Measurements from ENCODE around the gene FNDC3B.

The FNDC3B gene

GRCh38 chr3:172204716-172205115, 165.3 kb downstream of the FNDC3B start:
- Mint-ChIP-seq H3K9me3 (peaks cover 32% of the 10 kb centered on the region), H3K27me3 (no peaks in the 10 kb centered on the region), H3K4me3 (no peak overlapping the region), H3K4me1 (no peaks in the 10 kb centered on the region), H3K27ac (no peak overlapping the region), H3K36me3 (ENCODE audit: low read depth) (peaks cover 28% of the 10 kb centered on the region)
- no peak for ATAC-seq
- no peak for DNase-seq

GRCh38 chr3:172208586-172209332, 169.4 kb downstream of the FNDC3B start:
- Mint-ChIP-seq H3K4me1 (peaks cover 17% of the 10 kb centered on the region), H3K4me3 (no peak overlapping the region), H3K36me3 (ENCODE audit: low read depth) (peaks cover 23% of the 10 kb centered on the region), H3K9me3 (peaks cover 19% of the 10 kb centered on the region), H3K27ac (no peak overlapping the region), H3K27me3 (no peaks in the 10 kb centered on the region)
- ATAC-seq (no peak), DNase-seq (no peak)

- no peaks in the 10 kb centered on the region for H3K27me3 Mint-ChIP-seq
- H3K27ac Mint-ChIP-seq, result no peak overlapping the region
- peaks cover 26% of the 10 kb centered on the region for H3K4me1 Mint-ChIP-seq
- no peak overlapping the region for H3K4me3 Mint-ChIP-seq
- DNase-seq (no peak), ATAC-seq (no peak)
- peaks cover 16% of the 10 kb centered on the region for H3K36me3 Mint-ChIP-seq (ENCODE audit: low read depth)
- peaks cover 11% of the 10 kb centered on the region for H3K9me3 Mint-ChIP-seq
Measured at GRCh38 chr3:172209333-172210321, 170.2 kb downstream of the FNDC3B start.

GRCh38 chr3:172210355-172210754, 171.0 kb downstream of the FNDC3B start:
- Mint-ChIP-seq H3K36me3 (ENCODE audit: low read depth) (peaks cover 15% of the 10 kb centered on the region), H3K9me3 (peaks cover 4% of the 10 kb centered on the region), H3K4me1 (peaks cover 29% of the 10 kb centered on the region), H3K4me3 (no peak overlapping the region), H3K27me3 (no peaks in the 10 kb centered on the region), H3K27ac (no peak overlapping the region)
- DNase-seq (no peak), ATAC-seq (no peak)

GRCh38 chr3:172211123-172211522, 171.7 kb downstream of the FNDC3B start:
- no peak overlapping the region for H3K4me3 Mint-ChIP-seq
- DNase-seq, result no peak
- ATAC-seq, result no peak
- no peaks in the 10 kb centered on the region for H3K27me3 Mint-ChIP-seq
- peaks cover 9% of the 10 kb centered on the region for H3K36me3 Mint-ChIP-seq (ENCODE audit: low read depth)
- H3K4me1 Mint-ChIP-seq, result peaks cover 29% of the 10 kb centered on the region
- H3K27ac Mint-ChIP-seq, result no peak overlapping the region
- no peaks in the 10 kb centered on the region for H3K9me3 Mint-ChIP-seq

GRCh38 chr3:172213200-172213599, 173.8 kb downstream of the FNDC3B start:
- Mint-ChIP-seq H3K27me3 (no peaks in the 10 kb centered on the region), H3K27ac (peak overlapping the region; percentile 79), H3K9me3 (no peaks in the 10 kb centered on the region), H3K36me3 (ENCODE audit: low read depth) (peaks cover 8% of the 10 kb centered on the region), H3K4me3 (no peak overlapping the region), H3K4me1 (peaks cover 32% of the 10 kb centered on the region)
- DNase-seq (peak; percentile 6), ATAC-seq (peak; percentile 95)

- Mint-ChIP-seq H3K9me3 (no peaks in the 10 kb centered on the region), H3K27me3 (no peaks in the 10 kb centered on the region), H3K4me1 (peaks cover 38% of the 10 kb centered on the region), H3K27ac (no peak overlapping the region), H3K36me3 (ENCODE audit: low read depth) (peaks cover 8% of the 10 kb centered on the region), H3K4me3 (no peak overlapping the region)
- ATAC-seq (no peak), DNase-seq (no peak)
Measured at GRCh38 chr3:172213904-172214303, 174.5 kb downstream of the FNDC3B start.

- peaks cover 38% of the 10 kb centered on the region for H3K4me1 Mint-ChIP-seq
- H3K4me3 Mint-ChIP-seq, result no peak overlapping the region
- H3K27ac Mint-ChIP-seq, result no peak overlapping the region
- ATAC-seq, result no peak
- no peaks in the 10 kb centered on the region for H3K9me3 Mint-ChIP-seq
- H3K27me3 Mint-ChIP-seq, result no peaks in the 10 kb centered on the region
- peaks cover 8% of the 10 kb centered on the region for H3K36me3 Mint-ChIP-seq (ENCODE audit: low read depth)
- DNase-seq, result no peak
Measured at GRCh38 chr3:172216267-172216666, 176.9 kb downstream of the FNDC3B start.

GRCh38 chr3:172216911-172217310, 177.5 kb downstream of the FNDC3B start:
- ATAC-seq (no peak), DNase-seq (no peak)
- no peaks in the 10 kb centered on the region for H3K27me3 Mint-ChIP-seq
- no peak overlapping the region for H3K27ac Mint-ChIP-seq
- H3K4me3 Mint-ChIP-seq, result no peak overlapping the region
- no peaks in the 10 kb centered on the region for H3K9me3 Mint-ChIP-seq
- peaks cover 38% of the 10 kb centered on the region for H3K4me1 Mint-ChIP-seq
- peaks cover 8% of the 10 kb centered on the region for H3K36me3 Mint-ChIP-seq (ENCODE audit: low read depth)

- peaks cover 7% of the 10 kb centered on the region for H3K36me3 Mint-ChIP-seq (ENCODE audit: low read depth)
- ATAC-seq (no peak), DNase-seq (no peak)
- H3K27me3 Mint-ChIP-seq, result no peaks in the 10 kb centered on the region
- H3K9me3 Mint-ChIP-seq, result no peaks in the 10 kb centered on the region
- H3K4me3 Mint-ChIP-seq, result no peak overlapping the region
- peaks cover 29% of the 10 kb centered on the region for H3K4me1 Mint-ChIP-seq
- no peak overlapping the region for H3K27ac Mint-ChIP-seq
Measured at GRCh38 chr3:172217877-172218276, 178.5 kb downstream of the FNDC3B start.

- DNase-seq, result no peak
- Mint-ChIP-seq H3K36me3 (ENCODE audit: low read depth) (peaks cover 5% of the 10 kb centered on the region), H3K27me3 (no peaks in the 10 kb centered on the region), H3K9me3 (no peaks in the 10 kb centered on the region), H3K4me1 (peaks cover 22% of the 10 kb centered on the region), H3K27ac (no peak overlapping the region), H3K4me3 (no peak overlapping the region)
- ATAC-seq, result peak; percentile 49
Measured at GRCh38 chr3:172218350-172219323, 179.3 kb downstream of the FNDC3B start.

GRCh38 chr3:172219750-172220149, 180.4 kb downstream of the FNDC3B start:
- no peak for ATAC-seq
- H3K27ac Mint-ChIP-seq, result no peak overlapping the region
- DNase-seq, result no peak
- H3K9me3 Mint-ChIP-seq, result no peaks in the 10 kb centered on the region
- H3K4me1 Mint-ChIP-seq, result peaks cover 12% of the 10 kb centered on the region
- no peaks in the 10 kb centered on the region for H3K27me3 Mint-ChIP-seq
- no peak overlapping the region for H3K4me3 Mint-ChIP-seq
- peaks cover 5% of the 10 kb centered on the region for H3K36me3 Mint-ChIP-seq (ENCODE audit: low read depth)

GRCh38 chr3:172221547-172221946, 182.2 kb downstream of the FNDC3B start:
- DNase-seq (no peak), ATAC-seq (no peak)
- no peak overlapping the region for H3K4me3 Mint-ChIP-seq
- no peaks in the 10 kb centered on the region for H3K27me3 Mint-ChIP-seq
- no peaks in the 10 kb centered on the region for H3K9me3 Mint-ChIP-seq
- H3K36me3 Mint-ChIP-seq (ENCODE audit: low read depth), result no peaks in the 10 kb centered on the region
- no peak overlapping the region for H3K27ac Mint-ChIP-seq
- H3K4me1 Mint-ChIP-seq, result peaks cover 9% of the 10 kb centered on the region

GRCh38 chr3:172222478-172223071, 183.2 kb downstream of the FNDC3B start:
- Mint-ChIP-seq H3K4me3 (no peak overlapping the region), H3K36me3 (ENCODE audit: low read depth) (no peaks in the 10 kb centered on the region), H3K27ac (no peak overlapping the region), H3K27me3 (no peaks in the 10 kb centered on the region), H3K4me1 (peaks cover 9% of the 10 kb centered on the region), H3K9me3 (no peaks in the 10 kb centered on the region)
- DNase-seq (no peak), ATAC-seq (no peak)
